Lower leg skin (tissue), 3 donors: ENCODE results near the gene PHKG2.

Experiments
- CTCF ChIP-seq, 3 donors: fragments of 450-650 bp; IDR thresholded peaks; one replicate each; pipeline ENCODE4 v1.5.1; 2016; ENCODE audit warnings: antibody characterized with exemption in 3 of 3, mild to moderate bottlenecking in 3 of 3, moderate library complexity in 2 of 3
- POLR2A ChIP-seq, 2 donors: fragments of 450-650 bp; IDR thresholded peaks; one replicate each; pipeline ENCODE4 v1.6.1; 2016 to 2017; ENCODE audit warnings: antibody characterized with exemption in 2 of 2, mild to moderate bottlenecking in 1 of 2, moderate library complexity in 1 of 2

GRCh38 chr16:30782486-30783279 is 34.5 kb downstream of the PHKG2 start:
- no peak for TF ChIP-seq CTCF (IDR thresholded peaks at IDR 0.05)
- TF ChIP-seq POLR2A (IDR thresholded peaks at IDR 0.05) = no peak
